ENCODE data around the gene TLCD1. TPM values are rescaled to one million over a fixed set of nuclear protein-coding genes. Genes with fewer than 3 reads are reported as not detected.

TLCD1 gene
- total and polyA plus RNA-seq, 4 donors: 0.90 to 2.5 (median 1.5) TPM; not detected in 1

DNA sequence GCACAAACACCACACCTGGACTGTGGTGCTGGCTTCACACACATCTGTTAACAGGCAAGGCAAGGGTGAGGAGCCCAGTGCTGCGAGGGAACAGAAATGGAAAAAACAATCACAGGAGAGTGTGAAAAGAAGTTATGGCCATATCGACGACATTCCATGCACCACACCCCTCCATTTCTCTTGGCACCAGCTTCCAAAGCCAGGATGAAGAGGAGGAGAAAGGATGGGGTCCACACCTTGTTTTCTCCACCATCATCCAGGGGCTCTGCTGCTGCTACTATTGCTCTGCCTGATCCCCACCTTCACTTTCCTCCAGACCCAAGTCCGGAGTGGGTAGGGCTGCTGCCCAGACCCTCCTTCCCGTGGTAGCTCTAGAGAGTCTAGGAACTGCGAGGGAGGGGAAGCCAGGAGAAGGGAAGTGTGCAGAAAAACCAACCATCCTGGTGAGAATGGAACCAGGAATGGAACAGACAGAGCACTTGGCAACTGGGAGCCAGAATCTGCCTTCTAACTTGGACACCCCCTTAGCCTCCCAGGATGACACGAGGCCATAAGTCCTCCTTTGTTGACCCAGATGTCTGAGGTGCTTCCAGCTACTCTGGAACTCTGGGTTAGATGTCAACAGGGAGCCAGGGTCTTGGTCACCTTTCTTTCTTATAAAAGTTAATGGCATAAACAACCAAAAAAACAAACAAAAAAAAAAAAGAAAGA lies 13.2 kb downstream of the TLCD1 start:
- H3K27ac ChIP-seq (ENCODE audit: low read depth in 1 of 2, low read length in 2 of 2): no peak overlapping the region
- ATAC-seq (ENCODE audit: low FRiP score) (no peak), DNase-seq (peak in 1 of 2 donors; percentile 18)
- H3K9me3 ChIP-seq (ENCODE audit: control insufficient read depth, low read length): no peaks in the 10 kb centered on the region
- WGBS, 2 donors: 70% methylated on average over 7 of the region's 7 CpGs
- H3K4me1 ChIP-seq (ENCODE audit: control insufficient read depth in 1 of 2, insufficient read depth in 2 of 2, low read length in 2 of 2): no peaks in the 10 kb centered on the region
- no peaks in the 10 kb centered on the region for H3K27me3 ChIP-seq (ENCODE audit: control insufficient read depth in 1 of 2, insufficient read depth in 2 of 2, low read length in 1 of 2)
- H3K36me3 ChIP-seq (ENCODE audit: control insufficient read depth in 1 of 2, insufficient read depth in 2 of 2, low read length in 1 of 2): peaks cover 0 to 2% of the 10 kb centered on the region in 2 donors
- intact Hi-C loops (cut with DNase I): loop anchor here in 1 of 2 donors (5.0 kb wide), 1 partner anchor 51 kb away; the partner anchor contains the start of genes SDF2 and SUPT6H
- no peak overlapping the region for H3K4me3 ChIP-seq (ENCODE audit: low read length in 2 of 2)

DNA sequence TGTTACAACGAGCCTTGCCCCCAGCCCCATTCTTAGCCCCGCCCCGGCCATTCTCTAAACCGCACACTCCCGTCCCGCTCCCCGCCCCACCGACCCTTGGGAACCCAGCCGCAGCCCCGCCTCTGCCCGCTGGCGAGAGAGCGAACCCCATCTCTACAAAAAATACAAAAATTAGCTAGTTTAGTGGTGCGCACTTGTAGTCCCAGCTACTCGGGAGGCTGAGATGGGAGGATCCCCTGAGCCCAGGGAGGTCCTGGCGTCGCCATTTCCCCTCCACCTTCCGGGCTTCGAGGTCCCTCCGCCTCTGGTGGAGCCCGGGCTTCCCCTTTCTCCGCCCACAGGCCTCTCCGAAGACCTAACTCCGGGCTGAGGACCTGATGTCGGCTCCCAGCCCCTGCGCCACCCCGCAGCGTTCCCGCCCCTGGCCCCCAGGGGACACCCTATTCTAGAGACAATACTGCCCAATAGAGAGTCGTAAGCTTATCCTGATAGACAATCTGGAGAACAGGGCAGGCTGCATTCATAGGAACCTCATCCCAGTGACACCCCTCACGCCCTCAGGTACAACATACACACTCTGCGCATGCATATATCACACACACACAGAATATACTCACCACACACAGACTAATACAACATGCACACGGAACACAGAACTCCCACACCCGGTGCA lies 13.9 kb downstream of the TLCD1 start:
- Histone ChIP-seq H3K27ac (ENCODE audit: low read depth in 1 of 2, low read length in 2 of 2) (no peak overlapping the region), H3K4me3 (ENCODE audit: low read length in 2 of 2) (no peak overlapping the region), H3K27me3 (ENCODE audit: control insufficient read depth in 1 of 2, insufficient read depth in 2 of 2, low read length in 1 of 2) (no peaks in the 10 kb centered on the region), H3K9me3 (ENCODE audit: control insufficient read depth, low read length) (no peaks in the 10 kb centered on the region), H3K36me3 (ENCODE audit: control insufficient read depth in 1 of 2, insufficient read depth in 2 of 2, low read length in 1 of 2) (peaks cover 0 to 2% of the 10 kb centered on the region in 2 donors), H3K4me1 (ENCODE audit: control insufficient read depth in 1 of 2, insufficient read depth in 2 of 2, low read length in 2 of 2) (no peaks in the 10 kb centered on the region)
- 45 to 47% methylated on average over 34 of the region's 34 CpGs for WGBS, 2 donors
- peak; percentile 78 to 84 for DNase-seq
- peak; percentile 10 for ATAC-seq (ENCODE audit: low FRiP score)
- intact Hi-C loops (cut with DNase I): loop anchor here in 1 of 2 donors (5.0 kb wide), 1 partner anchor 50 kb away; the partner anchor contains the start of genes SDF2 and SUPT6H

DNA sequence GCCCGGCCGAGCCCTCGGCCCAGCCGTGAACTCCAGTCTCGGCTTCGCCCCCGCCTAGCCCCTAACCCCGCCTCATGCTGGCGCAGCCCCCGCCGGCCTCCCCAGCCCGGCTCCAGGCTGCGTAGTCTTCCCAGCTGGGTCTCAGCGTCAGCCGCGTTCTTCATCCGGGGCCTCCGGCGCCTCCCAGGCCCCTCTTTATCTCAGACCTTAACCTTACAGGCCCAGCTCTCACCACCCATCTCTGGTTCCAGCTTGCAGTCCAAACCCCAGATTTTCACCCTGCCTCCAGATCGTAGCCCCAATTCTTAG lies 14.4 kb downstream of the TLCD1 start, which contains the start of gene PROCA1:
PROCA1 (minus strand) TSS at position 166 of the 309 bp plus-strand sequence. CDS start 228 bp downstream, outside the sequence.
- H3K4me3 ChIP-seq (ENCODE audit: low read length in 2 of 2): peak within 1 kb of the TSS; percentile 1 to 12
- ATAC-seq (ENCODE audit: low FRiP score): peak; percentile 53
- DNase-seq: no peak
- H3K27ac ChIP-seq (ENCODE audit: low read depth in 1 of 2, low read length in 2 of 2): peak within 1 kb of the TSS in 1 of 2 donors; percentile 75
- 0 to 2% methylated on average over 20 of the region's 20 CpGs for WGBS, 2 donors
- peaks cover 0 to 2% of the 10 kb centered on the region in 2 donors for H3K36me3 ChIP-seq (ENCODE audit: control insufficient read depth in 1 of 2, insufficient read depth in 2 of 2, low read length in 1 of 2)
- intact Hi-C loops (cut with DNase I): loop anchor here in 1 of 2 donors (5.0 kb wide), 1 partner anchor 49 kb away; the partner anchor contains the start of genes SDF2 and SUPT6H
- no peaks in the 10 kb centered on the region for H3K4me1 ChIP-seq (ENCODE audit: control insufficient read depth in 1 of 2, insufficient read depth in 2 of 2, low read length in 2 of 2)
- no peaks in the 10 kb centered on the region for H3K27me3 ChIP-seq (ENCODE audit: control insufficient read depth in 1 of 2, insufficient read depth in 2 of 2, low read length in 1 of 2)
- H3K9me3 ChIP-seq (ENCODE audit: control insufficient read depth, low read length): no peaks in the 10 kb centered on the region

DNA sequence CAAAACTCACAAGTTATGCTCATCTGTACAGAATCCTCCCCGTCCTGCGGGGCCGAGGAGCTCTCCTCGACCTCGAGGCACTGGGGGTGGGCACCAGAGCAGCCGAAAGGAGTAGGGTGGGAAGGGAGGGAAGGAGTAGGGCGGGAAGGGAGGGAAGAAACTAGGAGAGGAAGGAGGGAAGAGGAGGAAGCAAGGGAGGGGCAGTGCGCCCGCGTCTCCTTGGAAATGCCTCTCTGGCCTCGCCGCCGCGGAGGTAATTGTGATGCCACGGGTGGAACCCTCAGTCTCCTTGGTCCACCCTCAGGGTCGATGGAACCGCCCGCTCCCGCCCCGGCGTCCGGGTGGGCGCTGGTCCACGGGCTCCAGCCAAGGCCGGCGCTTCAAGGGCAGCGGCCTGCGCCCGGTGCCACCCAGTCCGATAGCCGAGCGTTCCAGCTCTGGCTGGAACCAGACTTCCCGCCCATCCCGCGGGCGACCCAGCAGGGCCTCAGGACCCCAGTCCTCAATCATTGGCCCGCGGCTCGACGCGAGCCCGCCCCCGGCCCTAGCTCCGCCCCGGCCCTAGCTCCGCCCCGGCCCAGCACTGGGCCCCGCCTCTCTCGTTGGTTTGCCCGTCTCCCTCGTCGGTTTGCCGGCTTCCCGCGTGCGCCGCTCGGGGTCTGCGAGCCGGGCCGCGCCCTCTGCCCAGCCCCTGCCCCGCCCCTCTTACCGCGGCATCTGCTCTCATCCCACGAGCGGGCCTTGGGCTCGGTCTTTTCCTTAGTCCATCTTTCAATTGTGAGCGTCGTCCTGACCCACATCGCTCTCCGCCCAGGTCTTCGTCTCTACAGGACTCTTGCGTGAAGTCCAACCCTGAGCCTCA lies 14.9 kb downstream of the TLCD1 start:
- intact Hi-C loops (cut with DNase I): loop anchor here in 1 of 2 donors (5.0 kb wide), 1 partner anchor 49 kb away; the partner anchor contains the start of genes SDF2 and SUPT6H
- WGBS, 2 donors: 1 to 2% methylated on average over 68 to 74 of the region's 74 CpGs
- DNase-seq (peak; percentile 93 to 96), ATAC-seq (ENCODE audit: low FRiP score) (peak; percentile 96)
- no peaks in the 10 kb centered on the region for H3K9me3 ChIP-seq (ENCODE audit: control insufficient read depth, low read length)
- no peaks in the 10 kb centered on the region for H3K4me1 ChIP-seq (ENCODE audit: control insufficient read depth in 1 of 2, insufficient read depth in 2 of 2, low read length in 2 of 2)
- peaks cover 0 to 2% of the 10 kb centered on the region in 2 donors for H3K36me3 ChIP-seq (ENCODE audit: control insufficient read depth in 1 of 2, insufficient read depth in 2 of 2, low read length in 1 of 2)
- no peaks in the 10 kb centered on the region for H3K27me3 ChIP-seq (ENCODE audit: control insufficient read depth in 1 of 2, insufficient read depth in 2 of 2, low read length in 1 of 2)
- H3K4me3 ChIP-seq (ENCODE audit: low read length in 2 of 2): peak overlapping the region; percentile 1 to 12
- peak overlapping the region in 1 of 2 donors; percentile 75 for H3K27ac ChIP-seq (ENCODE audit: low read depth in 1 of 2, low read length in 2 of 2)

DNA sequence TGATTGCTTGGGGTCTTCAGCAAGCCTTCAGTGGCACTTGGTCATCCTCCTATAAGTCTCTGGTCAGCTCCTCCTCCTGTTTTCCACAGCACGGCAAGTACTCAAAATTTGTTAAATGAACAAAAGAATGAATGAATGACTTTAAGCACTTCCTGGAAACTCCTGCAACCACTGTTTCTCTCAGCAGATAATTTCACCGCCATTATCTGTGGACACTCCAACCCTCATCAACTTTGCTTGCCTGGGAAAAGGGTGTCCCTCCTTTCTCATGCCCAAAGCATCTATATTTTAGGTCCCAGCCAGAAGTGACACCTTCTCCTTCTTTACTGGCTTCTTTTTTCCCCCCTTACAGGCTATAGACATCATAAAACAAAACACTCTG lies 18.7 kb downstream of the TLCD1 start:
- 75 to 81% methylated on average over 2 of the region's 2 CpGs for WGBS, 2 donors

DNA sequence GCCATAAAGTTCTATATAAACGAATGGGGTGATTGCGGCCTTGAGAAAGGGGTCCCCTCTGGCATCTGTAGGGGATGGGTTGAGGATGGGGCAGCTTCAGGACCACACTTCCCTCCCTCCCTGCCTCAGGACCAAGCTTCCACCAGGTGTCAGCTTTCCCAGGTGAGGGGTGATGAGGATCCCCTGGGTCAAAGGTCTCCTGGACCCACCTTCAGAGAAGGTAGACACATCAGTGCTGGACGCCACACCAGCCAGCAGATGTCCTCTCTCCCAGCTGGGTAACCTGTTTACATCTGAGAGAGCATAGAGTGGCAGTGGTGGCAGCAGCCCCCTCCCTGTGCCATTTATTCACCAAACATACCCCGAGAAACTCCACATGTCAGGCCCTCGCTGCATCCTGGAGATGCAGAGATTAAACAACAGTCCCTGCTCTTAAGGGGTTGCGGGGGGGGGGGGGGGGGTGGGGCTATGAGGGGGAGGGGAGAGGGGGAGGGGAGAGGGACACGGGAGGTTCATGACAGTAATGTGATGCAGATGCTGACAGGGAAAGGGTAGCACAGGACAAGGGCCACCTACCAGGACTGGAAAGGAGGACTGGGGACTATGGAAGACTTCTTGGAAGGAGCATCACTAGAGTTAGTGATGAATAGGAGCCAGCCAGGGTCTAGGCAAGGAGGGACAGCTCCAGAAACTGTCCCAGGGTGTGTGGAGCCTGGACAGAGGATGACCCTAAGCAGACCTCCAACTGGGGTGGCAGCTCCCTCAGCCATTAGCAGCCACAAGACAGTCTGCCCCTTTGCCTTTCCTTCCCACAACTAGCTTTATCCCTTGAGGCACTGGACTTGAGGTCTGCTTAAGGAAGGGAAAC lies 19.3 kb downstream of the TLCD1 start:
- intact Hi-C loops (cut with DNase I): no loop called here
- no peak overlapping the region for H3K4me3 ChIP-seq (ENCODE audit: low read length in 2 of 2)
- ATAC-seq (ENCODE audit: low FRiP score): no peak

More for the DNA sequence above, 18.7 kb downstream of the TLCD1 start:
- H3K9me3 ChIP-seq (ENCODE audit: control insufficient read depth, low read length): no peaks in the 10 kb centered on the region
- H3K4me3 ChIP-seq (ENCODE audit: low read length in 2 of 2): no peak overlapping the region
- DNase-seq (no peak), ATAC-seq (ENCODE audit: low FRiP score) (no peak)
- H3K36me3 ChIP-seq (ENCODE audit: control insufficient read depth in 1 of 2, insufficient read depth in 2 of 2, low read length in 1 of 2): no peaks in the 10 kb centered on the region
- H3K27ac ChIP-seq (ENCODE audit: low read depth in 1 of 2, low read length in 2 of 2): no peak overlapping the region
- H3K27me3 ChIP-seq (ENCODE audit: control insufficient read depth in 1 of 2, insufficient read depth in 2 of 2, low read length in 1 of 2): no peaks in the 10 kb centered on the region
- H3K4me1 ChIP-seq (ENCODE audit: control insufficient read depth in 1 of 2, insufficient read depth in 2 of 2, low read length in 2 of 2): no peaks in the 10 kb centered on the region
- intact Hi-C loops (cut with DNase I): no loop called here

DNA sequence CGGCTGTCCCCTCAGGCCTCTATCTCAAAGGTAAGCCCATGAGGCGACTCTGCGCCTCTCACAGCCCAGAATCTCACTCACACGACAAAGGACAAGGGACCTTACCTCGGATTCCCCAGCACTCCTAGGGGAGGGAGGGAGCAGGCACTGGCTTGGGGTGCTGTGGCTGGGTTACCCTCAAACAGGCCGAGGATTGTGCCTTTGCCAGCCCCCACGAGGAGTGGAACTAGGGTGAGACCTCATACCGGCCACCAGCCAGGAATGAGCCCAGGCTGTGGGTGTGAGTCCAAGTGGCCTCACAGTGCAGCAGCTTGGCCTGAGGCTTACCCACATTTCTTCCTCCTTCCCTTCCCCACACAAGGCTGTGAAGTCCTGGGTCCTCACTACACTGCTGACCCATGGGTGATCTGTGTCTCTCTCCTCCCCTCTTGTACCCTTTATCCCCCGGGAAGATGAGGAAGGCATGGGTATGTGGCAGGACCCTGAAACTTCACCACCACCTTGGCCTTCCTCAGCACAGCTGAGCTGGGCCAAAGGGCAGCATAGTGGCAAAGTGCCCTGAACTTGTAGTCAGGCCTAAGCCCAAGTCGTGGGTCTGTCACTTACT lies 20.2 kb downstream of the TLCD1 start:
- Histone ChIP-seq H3K4me3 (ENCODE audit: low read length in 2 of 2) (no peak overlapping the region), H3K4me1 (ENCODE audit: control insufficient read depth in 1 of 2, insufficient read depth in 2 of 2, low read length in 2 of 2) (no peaks in the 10 kb centered on the region), H3K9me3 (ENCODE audit: control insufficient read depth, low read length) (no peaks in the 10 kb centered on the region), H3K27ac (ENCODE audit: low read depth in 1 of 2, low read length in 2 of 2) (no peak overlapping the region), H3K27me3 (ENCODE audit: control insufficient read depth in 1 of 2, insufficient read depth in 2 of 2, low read length in 1 of 2) (no peaks in the 10 kb centered on the region), H3K36me3 (ENCODE audit: control insufficient read depth in 1 of 2, insufficient read depth in 2 of 2, low read length in 1 of 2) (peaks cover 0 to 6% of the 10 kb centered on the region in 2 donors)
- DNase-seq: no peak
- intact Hi-C loops (cut with DNase I): no loop called here
- no peak for ATAC-seq (ENCODE audit: low FRiP score)
- WGBS, 2 donors: 66 to 70% methylated on average over 10 of the region's 10 CpGs

More for the DNA sequence above, 19.3 kb downstream of the TLCD1 start:
- H3K4me1 ChIP-seq (ENCODE audit: control insufficient read depth in 1 of 2, insufficient read depth in 2 of 2, low read length in 2 of 2): no peaks in the 10 kb centered on the region
- DNase-seq: no peak
- H3K9me3 ChIP-seq (ENCODE audit: control insufficient read depth, low read length): no peaks in the 10 kb centered on the region
- no peaks in the 10 kb centered on the region for H3K27me3 ChIP-seq (ENCODE audit: control insufficient read depth in 1 of 2, insufficient read depth in 2 of 2, low read length in 1 of 2)
- H3K36me3 ChIP-seq (ENCODE audit: control insufficient read depth in 1 of 2, insufficient read depth in 2 of 2, low read length in 1 of 2): no peaks in the 10 kb centered on the region
- 58 to 61% methylated on average over 6 of the region's 7 CpGs for WGBS, 2 donors
- no peak overlapping the region for H3K27ac ChIP-seq (ENCODE audit: low read depth in 1 of 2, low read length in 2 of 2)
